Astrocyte (in vitro differentiated cells and primary cell): ENCODE measurements around the gene PTPRM. TPM values are rescaled to one million over a fixed set of nuclear protein-coding genes. Genes with fewer than 3 reads are reported as not detected.
A peak's percentile ranks its signal among the peaks of the same experiment; 100 is the strongest.
"Not testable (repeated sequence)": the region's sequence is repeated elsewhere in the genome, so short reads cannot be mapped to it uniquely, and the experiment has no call there.

Source experiments
- DNase-seq: peaks from one replicate; pipeline ENCODE4 v3.0.0-alpha.2; 2010; ENCODE audit warnings: low read depth
- FAIRE-seq: peaks from 2 replicates; lab custom pipeline; 2011; peaks lifted over from hg19 to GRCh38; lab: Jason Lieb, UNC
- H2AFZ ChIP-seq: 2 replicates; pipeline ENCODE4 v1.6.0; 2012; ENCODE audit warnings: low read depth, low read length, inconsistent platforms
- H3K27ac ChIP-seq: 2 replicates; pipeline ENCODE4 v1.5.1; 2011; ENCODE audit warnings: low read depth, low read length, inconsistent platforms
- H3K27me3 ChIP-seq: 2 replicates; pipeline ENCODE4 v1.6.0; 2011; ENCODE audit warnings: low read length, inconsistent platforms; ENCODE audit not compliant: insufficient read depth
- H3K36me3 ChIP-seq: 2 replicates; pipeline ENCODE4 v1.5.1; 2011; ENCODE audit warnings: low read length, inconsistent platforms; ENCODE audit not compliant: insufficient read depth
- H3K4me1 ChIP-seq: 2 replicates; pipeline ENCODE4 v1.5.1; 2011; ENCODE audit warnings: low read length, inconsistent platforms; ENCODE audit not compliant: insufficient read depth
- H3K4me2 ChIP-seq: 2 replicates; pipeline ENCODE4 v1.6.0; 2012; ENCODE audit warnings: low read length, inconsistent platforms
- H3K4me3 ChIP-seq: 2 replicates; pipeline ENCODE4 v1.5.1; 2011; ENCODE audit warnings: low read depth, mild to moderate bottlenecking, low read length, inconsistent platforms; ENCODE audit not compliant: insufficient read depth
- H3K79me2 ChIP-seq: 2 replicates; pipeline ENCODE4 v1.6.0; 2012; ENCODE audit warnings: mild to moderate bottlenecking, low read length, inconsistent platforms; ENCODE audit not compliant: insufficient read depth
- H3K9ac ChIP-seq: 2 replicates; pipeline ENCODE4 v1.6.0; 2012; ENCODE audit warnings: mild to moderate bottlenecking, low read length, inconsistent platforms
- H3K9me3 ChIP-seq: 2 replicates; pipeline ENCODE4 v1.5.1; 2012; ENCODE audit warnings: low read depth, mild to moderate bottlenecking, low read length, inconsistent platforms; ENCODE audit not compliant: insufficient read depth
- H4K20me1 ChIP-seq: 2 replicates; pipeline ENCODE4 v1.6.0; 2012; ENCODE audit warnings: low read length, inconsistent platforms; ENCODE audit not compliant: insufficient read depth
- H3K27ac Mint-ChIP-seq: one replicate; pipeline ENCODE4 v1.8.0; 2021; ENCODE audit warnings: mild to moderate bottlenecking, mixed read lengths; ENCODE audit not compliant: unreplicated experiment
- H3K27me3 Mint-ChIP-seq: one replicate; pipeline ENCODE4 v1.8.0; 2021; ENCODE audit warnings: low read depth, mixed read lengths; ENCODE audit not compliant: unreplicated experiment
- H3K36me3 Mint-ChIP-seq: one replicate; pipeline ENCODE4 v1.8.0; 2021; ENCODE audit warnings: low read depth, mixed read lengths; ENCODE audit not compliant: unreplicated experiment
- H3K4me1 Mint-ChIP-seq: one replicate; pipeline ENCODE4 v1.8.0; 2021; ENCODE audit warnings: low read depth, mixed read lengths; ENCODE audit not compliant: unreplicated experiment
- H3K4me3 Mint-ChIP-seq: one replicate; pipeline ENCODE4 v1.8.0; 2021; ENCODE audit warnings: mild to moderate bottlenecking, moderate library complexity, mixed read lengths; ENCODE audit not compliant: unreplicated experiment
- H3K9me3 Mint-ChIP-seq: one replicate; pipeline ENCODE4 v1.8.0; 2021; ENCODE audit warnings: mild to moderate bottlenecking, mixed read lengths; ENCODE audit not compliant: unreplicated experiment
- CTCF ChIP-seq: IDR thresholded peaks from 2 replicates; pipeline ENCODE4 v1.5.1; 2011; ENCODE audit warnings: low read depth, mild to moderate bottlenecking, inconsistent platforms, low read length, moderate library complexity; ENCODE audit not compliant: insufficient read depth
- EZH2 ChIP-seq: IDR thresholded peaks from 2 replicates; pipeline ENCODE4 v1.6.1; 2012; ENCODE audit warnings: mild to moderate bottlenecking, low read length, inconsistent platforms; ENCODE audit not compliant: insufficient read depth
- total RNA-seq: library from RNA; stranded (reverse); gene quantifications from 2 replicates; pipeline ENCODE4 v1.2.1, GENCODE V29; 2021

The PTPRM gene
- total RNA-seq, 1 donor from 2014 or later, result 59.6 TPM

- no peaks in the 10 kb centered on the region for H3K27me3 Mint-ChIP-seq
- H3K27ac ChIP-seq, result no peak overlapping the region
- H3K9me3 Mint-ChIP-seq, result no peaks in the 10 kb centered on the region
- DNase-seq (no peak), FAIRE-seq (no peak)
- H3K79me2 ChIP-seq, result no peaks in the 10 kb centered on the region
- TF ChIP-seq CTCF (no peak), EZH2 (no peak)
- no peak overlapping the region for H3K27ac Mint-ChIP-seq
- no peaks in the 10 kb centered on the region for H4K20me1 ChIP-seq
- H2AFZ ChIP-seq, result no peak overlapping the region
- no peak overlapping the region for H3K4me3 ChIP-seq
- no peak overlapping the region for H3K9ac ChIP-seq
- no peaks in the 10 kb centered on the region for H3K36me3 ChIP-seq
- H3K4me2 ChIP-seq, result no peak overlapping the region
- H3K36me3 Mint-ChIP-seq, result no peaks in the 10 kb centered on the region
- no peaks in the 10 kb centered on the region for H3K27me3 ChIP-seq
- H3K4me1 Mint-ChIP-seq, result peaks cover 34% of the 10 kb centered on the region
- no peak overlapping the region for H3K4me3 Mint-ChIP-seq
- H3K9me3 ChIP-seq, result no peaks in the 10 kb centered on the region
- no peaks in the 10 kb centered on the region for H3K4me1 ChIP-seq
These were observed 484.3 kb downstream of the PTPRM start for GRCh38 chr18:8051453-8051852.

- H3K79me2 ChIP-seq, result no peaks in the 10 kb centered on the region
- no peak for DNase-seq
- Mint-ChIP-seq H3K4me3 (no peak overlapping the region), H3K27ac (no peak overlapping the region), H3K27me3 (no peaks in the 10 kb centered on the region), H3K9me3 (no peaks in the 10 kb centered on the region), H3K4me1 (peaks cover 28% of the 10 kb centered on the region), H3K36me3 (no peaks in the 10 kb centered on the region)
- FAIRE-seq, result peak; percentile 9
- no peaks in the 10 kb centered on the region for H3K9me3 ChIP-seq
- no peak overlapping the region for H3K9ac ChIP-seq
- no peaks in the 10 kb centered on the region for H4K20me1 ChIP-seq
- H3K27me3 ChIP-seq, result no peaks in the 10 kb centered on the region
- no peak overlapping the region for H3K27ac ChIP-seq
- TF ChIP-seq CTCF (no peak), EZH2 (no peak)
- H3K36me3 ChIP-seq, result no peaks in the 10 kb centered on the region
- H2AFZ ChIP-seq, result no peak overlapping the region
- H3K4me1 ChIP-seq, result no peaks in the 10 kb centered on the region
- H3K4me3 ChIP-seq, result no peak overlapping the region
- H3K4me2 ChIP-seq, result no peak overlapping the region
These were observed 485.2 kb downstream of the PTPRM start for GRCh38 chr18:8052237-8052701.

- Histone ChIP-seq H4K20me1 (no peaks in the 10 kb centered on the region), H3K27ac (no peak overlapping the region), H3K4me3 (no peak overlapping the region), H3K4me1 (no peaks in the 10 kb centered on the region), H2AFZ (no peak overlapping the region), H3K36me3 (no peaks in the 10 kb centered on the region), H3K27me3 (no peaks in the 10 kb centered on the region), H3K4me2 (no peak overlapping the region), H3K9ac (no peak overlapping the region), H3K79me2 (no peaks in the 10 kb centered on the region), H3K9me3 (no peaks in the 10 kb centered on the region)
- FAIRE-seq (no peak), DNase-seq (no peak)
- Mint-ChIP-seq H3K27me3 (no peaks in the 10 kb centered on the region), H3K9me3 (no peaks in the 10 kb centered on the region), H3K36me3 (no peaks in the 10 kb centered on the region), H3K4me1 (peaks cover 3% of the 10 kb centered on the region), H3K4me3 (no peak overlapping the region), H3K27ac (no peak overlapping the region)
- TF ChIP-seq CTCF (no peak), EZH2 (no peak)
These were observed 489.6 kb downstream of the PTPRM start for GRCh38 chr18:8056723-8057122.

- not testable (repeated sequence) for H3K4me2 ChIP-seq, FAIRE-seq, H3K4me1 Mint-ChIP-seq, H3K4me3 Mint-ChIP-seq, H3K36me3 ChIP-seq, H3K36me3 Mint-ChIP-seq, H3K79me2 ChIP-seq, DNase-seq, H3K9ac ChIP-seq, H3K27me3 Mint-ChIP-seq, H3K9me3 Mint-ChIP-seq, H3K4me3 ChIP-seq, H3K27me3 ChIP-seq, H4K20me1 ChIP-seq, H3K27ac ChIP-seq, H3K27ac Mint-ChIP-seq, H2AFZ ChIP-seq, H3K4me1 ChIP-seq, H3K9me3 ChIP-seq
These were observed 496.0 kb downstream of the PTPRM start for GRCh38 chr18:8063152-8063551.
